Measurements from ENCODE around the gene GREM2.

GREM2 gene

GRCh38 chr1:240555524-240555923 is 56.4 kb downstream of the GREM2 start:
- DNase-seq: no peak

GRCh38 chr1:240553351-240553750 is 58.6 kb downstream of the GREM2 start:
- DNase-seq: no peak

- DNase-seq: no peak
Measured at GRCh38 chr1:240539769-240540414, 72.1 kb downstream of the GREM2 start.

GRCh38 chr1:240538776-240539430 is 73.1 kb downstream of the GREM2 start:
- DNase-seq: no peak

GRCh38 chr1:240533154-240533780 is 78.7 kb downstream of the GREM2 start:
- DNase-seq: no peak

GRCh38 chr1:240528591-240528990 is 83.4 kb downstream of the GREM2 start:
- DNase-seq: no peak

- DNase-seq: no peak
Measured at GRCh38 chr1:240527086-240527485, 84.9 kb downstream of the GREM2 start.

GRCh38 chr1:240526312-240526711 is 85.6 kb downstream of the GREM2 start:
- DNase-seq: no peak

- DNase-seq: no peak
Measured at GRCh38 chr1:240524356-240525069, 87.4 kb downstream of the GREM2 start.

GRCh38 chr1:240522122-240522822 is 89.7 kb downstream of the GREM2 start:
- DNase-seq: no peak

GRCh38 chr1:240517891-240518290 is 94.1 kb downstream of the GREM2 start:
- no peak for DNase-seq

- no peak for DNase-seq
Measured at GRCh38 chr1:240516069-240516468, 95.9 kb downstream of the GREM2 start.

GRCh38 chr1:240515505-240515904 is 96.5 kb downstream of the GREM2 start:
- DNase-seq: no peak

- DNase-seq: no peak
Measured at GRCh38 chr1:240511789-240512188, 100.2 kb downstream of the GREM2 start.

- DNase-seq: no peak
Measured at GRCh38 chr1:240508950-240509349, 103.0 kb downstream of the GREM2 start.

GRCh38 chr1:240508201-240508600 is 103.8 kb downstream of the GREM2 start:
- DNase-seq: no peak

GRCh38 chr1:240506176-240506575 is 105.8 kb downstream of the GREM2 start:
- DNase-seq: no peak

- DNase-seq: no peak
Measured at GRCh38 chr1:240503558-240503957, 108.4 kb downstream of the GREM2 start.

- no peak for DNase-seq
Measured at GRCh38 chr1:240503036-240503435, 108.9 kb downstream of the GREM2 start.

GRCh38 chr1:240501115-240501514 is 110.8 kb downstream of the GREM2 start:
- DNase-seq: no peak

- DNase-seq: no peak
Measured at GRCh38 chr1:240500647-240501046, 111.3 kb downstream of the GREM2 start.

GRCh38 chr1:240499012-240499411 is 112.9 kb downstream of the GREM2 start:
- no peak for DNase-seq

- no peak for DNase-seq
Measured at GRCh38 chr1:240498335-240498734, 113.6 kb downstream of the GREM2 start.

Data from stimulated activated CD4-positive, alpha-beta T cell treated with anti-CD3 and anti-CD28 coated beads, Interleukin-1b, Interleukin-23, amount 100 ng/mL, for 48 hours (primary cell).